ENCODE results near the gene SPIN1.

Gene SPIN1

DNA sequence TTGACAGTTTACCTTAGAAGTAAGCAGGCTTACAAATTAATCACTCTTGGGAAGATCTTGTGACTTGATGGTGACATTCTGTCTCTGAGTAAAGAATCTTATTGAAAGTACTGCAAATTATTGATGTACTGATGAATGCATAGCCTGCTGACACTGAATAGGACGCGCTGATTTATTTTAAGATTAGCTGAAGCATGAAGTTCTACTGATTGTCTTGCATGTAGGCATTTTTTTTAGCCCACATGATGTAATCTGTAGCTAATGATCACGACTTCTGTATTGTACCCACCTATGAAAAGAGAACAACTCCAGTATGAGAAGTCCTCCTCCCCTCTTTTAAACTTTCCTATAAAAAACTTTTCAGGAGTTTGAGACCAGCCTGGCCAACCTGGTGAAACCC, 28.3 kb upstream of the SPIN1 start:
- no peak for DNase-seq (ENCODE audit: low read depth)
- TF ChIP-seq CTCF (conservative IDR thresholded peaks at IDR 0.05; ENCODE audit: low read depth, low read length): no peak
- no peak overlapping the region for H3K4me3 ChIP-seq (ENCODE audit: low read depth, low read length)

GRCh38 chr9:88362681-88363080, 25.6 kb upstream of the SPIN1 start:
- no peak for DNase-seq (ENCODE audit: low read depth)
- TF ChIP-seq CTCF (conservative IDR thresholded peaks at IDR 0.05; ENCODE audit: low read depth, low read length): no peak
- H3K4me3 ChIP-seq (ENCODE audit: low read depth, low read length): no peak overlapping the region

DNA sequence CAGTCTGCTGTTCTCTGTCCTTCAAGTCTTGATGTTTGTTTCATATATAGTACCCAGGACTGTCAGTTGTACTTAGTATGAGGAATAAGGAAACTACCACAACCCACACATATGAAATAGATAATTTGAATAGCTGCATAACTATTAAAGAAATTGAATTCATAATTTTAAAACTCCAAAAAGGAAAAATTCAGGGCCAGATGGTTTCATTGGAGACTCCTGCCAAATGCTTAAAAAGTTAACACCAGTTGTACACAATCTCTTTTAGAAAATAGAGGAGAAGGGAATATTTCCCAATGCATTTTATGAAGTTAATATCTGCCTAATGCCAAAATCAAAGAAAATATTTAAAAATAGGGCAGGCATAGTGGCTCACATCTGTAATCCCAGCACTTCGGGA, 24.6 kb upstream of the SPIN1 start:
- DNase-seq (ENCODE audit: low read depth): no peak
- no peak overlapping the region for H3K4me3 ChIP-seq (ENCODE audit: low read depth, low read length)
- no peak for TF ChIP-seq CTCF (conservative IDR thresholded peaks at IDR 0.05; ENCODE audit: low read depth, low read length)

GRCh38 chr9:88364706-88365105, 23.5 kb upstream of the SPIN1 start:
- no peak overlapping the region for H3K4me3 ChIP-seq (ENCODE audit: low read depth, low read length)
- DNase-seq (ENCODE audit: low read depth): no peak
- no peak for TF ChIP-seq CTCF (conservative IDR thresholded peaks at IDR 0.05; ENCODE audit: low read depth, low read length)

GRCh38 chr9:88370346-88370745, 17.9 kb upstream of the SPIN1 start:
- H3K4me3 ChIP-seq (ENCODE audit: low read depth, low read length): no peak overlapping the region
- no peak for DNase-seq (ENCODE audit: low read depth)
- no peak for TF ChIP-seq CTCF (conservative IDR thresholded peaks at IDR 0.05; ENCODE audit: low read depth, low read length)

- H3K4me3 ChIP-seq (ENCODE audit: low read depth, low read length): no peak overlapping the region
- no peak for TF ChIP-seq CTCF (conservative IDR thresholded peaks at IDR 0.05; ENCODE audit: low read depth, low read length)
- DNase-seq (ENCODE audit: low read depth): peak; percentile 17
Observed at GRCh38 chr9:88372103-88372654, 16.1 kb upstream of the SPIN1 start.

DNA sequence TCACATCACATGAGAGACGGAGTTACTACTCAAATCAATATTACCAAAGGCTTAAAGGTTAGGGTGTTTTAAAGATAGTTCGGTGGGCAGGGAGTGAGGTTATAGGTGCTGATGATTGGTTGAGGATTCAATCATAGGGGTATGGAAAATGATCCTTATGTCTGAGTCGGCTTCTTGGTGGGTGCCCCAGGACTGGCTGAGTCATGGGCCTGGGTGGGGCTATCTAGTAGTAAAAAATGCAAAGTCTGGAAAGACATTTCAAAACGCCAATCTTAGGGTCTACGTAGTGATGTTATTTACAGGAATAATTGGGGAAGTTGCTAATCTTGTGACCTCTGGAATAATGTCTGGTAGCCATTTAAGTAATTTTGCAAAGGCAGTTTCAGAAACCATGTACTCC, 15.2 kb upstream of the SPIN1 start:
- no peak for TF ChIP-seq CTCF (conservative IDR thresholded peaks at IDR 0.05; ENCODE audit: low read depth, low read length)
- no peak for DNase-seq (ENCODE audit: low read depth)
- H3K4me3 ChIP-seq (ENCODE audit: low read depth, low read length): no peak overlapping the region

All from choroid plexus epithelial cell (primary cell).